Measurements from ENCODE around the gene CDKL4. TPM values are rescaled to one million over a fixed set of nuclear protein-coding genes. Genes with fewer than 3 reads are reported as not detected.

The CDKL4 gene
- total and polyA plus RNA-seq, 2 of the 13 experiments (the other 11 are each of a cell fraction or from before 2014, with no cell fraction given), result 0.29 to 0.50 TPM

- no peak for DNase-seq (ENCODE audit: low spot score)
- Histone ChIP-seq H3K9ac (ENCODE audit: insufficient read depth, low read depth, low read length) (no peak overlapping the region), H3K4me2 (ENCODE audit: low read depth, low read length) (no peak overlapping the region), H3K4me3 (replicated peaks in 1 of 3; ENCODE audit: insufficient read depth in 1 of 3, low read depth in 2 of 3, low read length in 3 of 3) (no peak overlapping the region), H3K36me3 (replicated peaks in 1 of 2; ENCODE audit: control insufficient read depth in 1 of 2, insufficient read depth in 2 of 2, low read length in 2 of 2) (no peaks in the 10 kb centered on the region), H3K79me2 (ENCODE audit: insufficient read depth, low read length) (no peaks in the 10 kb centered on the region), H3K4me1 (ENCODE audit: insufficient read depth, low read length) (peaks cover 50% of the 10 kb centered on the region), H3K27me3 (ENCODE audit: control insufficient read depth in 1 of 2, insufficient read depth in 2 of 2, low read length in 2 of 2) (no peaks in the 10 kb centered on the region), H3K9me3 (ENCODE audit: low read length) (no peaks in the 10 kb centered on the region), H3K27ac (ENCODE audit: extremely low read length, insufficient read depth, low read length) (no peak overlapping the region), H2AFZ (ENCODE audit: low read length) (no peak overlapping the region), H4K20me1 (ENCODE audit: insufficient read depth, low read length) (no peaks in the 10 kb centered on the region)
- ATAC-seq, result no peak
- POLR2A ChIA-PET, result interaction anchor here (1.3 kb wide), 2 partner anchors 17 to 21 kb away, joined by 3 read pairs; partner anchors contain the start of gene SOS1
- in situ Hi-C loops (cut with HindIII; ENCODE audit: extremely low pct_ligation_motif_present, low pct_unique_long_range_greater_than_20kb), result no loop called here
- WGBS (ENCODE audit: low lambda C conversion rate), result 64% methylated on average over 8 of the region's 8 CpGs
- CTCF ChIA-PET (ENCODE audit: low intra/inter-chr PET ratio, low total read pairs), result no interaction called here
- no peak for FAIRE-seq
- intact Hi-C loops (cut with micrococcal nuclease; ENCODE audit: unreplicated experiment), result no loop called here
- BruUV-seq (replicated peaks), result no TSS peak
- TF ChIP-seq SNAPC5 (CRISPR knock-in tag; IDR thresholded peaks at IDR 0.05; ENCODE audit: borderline replicate concordance) (no peak), STAT5B (CRISPR knock-in tag; IDR thresholded peaks at IDR 0.05) (no peak), ZNF75D (CRISPR knock-in tag; IDR thresholded peaks at IDR 0.05; ENCODE audit: borderline replicate concordance) (no peak), SP1 (IDR thresholded peaks at IDR 0.05) (no peak), SP1 (CRISPR knock-in tag; IDR thresholded peaks at IDR 0.05) (no peak), GPBP1L1 (CRISPR knock-in tag; IDR thresholded peaks at IDR 0.05) (no peak), BATF2 (CRISPR knock-in tag; IDR thresholded peaks at IDR 0.05) (no peak), FOXC1 (CRISPR knock-in tag; IDR thresholded peaks at IDR 0.05; ENCODE audit: borderline replicate concordance) (no peak), ZNF512B (CRISPR knock-in tag; IDR thresholded peaks at IDR 0.05; ENCODE audit: borderline replicate concordance) (no peak), ZNF660 (CRISPR knock-in tag; IDR thresholded peaks at IDR 0.05; ENCODE audit: borderline replicate concordance, low read depth) (no peak), PRDM4 (CRISPR knock-in tag; IDR thresholded peaks at IDR 0.05; ENCODE audit: borderline replicate concordance) (no peak), PLSCR1 (CRISPR knock-in tag; IDR thresholded peaks at IDR 0.05; ENCODE audit: borderline replicate concordance) (no peak)
Observed at GRCh38 chr2:39141334-39142271, 102.2 kb downstream of the CDKL4 start.

Data from HepG2 (cell line).